ENCODE results near the gene GBE1. TPM values are rescaled to one million over a fixed set of nuclear protein-coding genes. Genes with fewer than 3 reads are reported as not detected.

Gene GBE1
- total and polyA plus RNA-seq, 9 of the 15 experiments (the other 6 are each of a cell fraction or from before 2014, with no cell fraction given) = 7.9 to 25.6 (median 13.1) TPM

DNA sequence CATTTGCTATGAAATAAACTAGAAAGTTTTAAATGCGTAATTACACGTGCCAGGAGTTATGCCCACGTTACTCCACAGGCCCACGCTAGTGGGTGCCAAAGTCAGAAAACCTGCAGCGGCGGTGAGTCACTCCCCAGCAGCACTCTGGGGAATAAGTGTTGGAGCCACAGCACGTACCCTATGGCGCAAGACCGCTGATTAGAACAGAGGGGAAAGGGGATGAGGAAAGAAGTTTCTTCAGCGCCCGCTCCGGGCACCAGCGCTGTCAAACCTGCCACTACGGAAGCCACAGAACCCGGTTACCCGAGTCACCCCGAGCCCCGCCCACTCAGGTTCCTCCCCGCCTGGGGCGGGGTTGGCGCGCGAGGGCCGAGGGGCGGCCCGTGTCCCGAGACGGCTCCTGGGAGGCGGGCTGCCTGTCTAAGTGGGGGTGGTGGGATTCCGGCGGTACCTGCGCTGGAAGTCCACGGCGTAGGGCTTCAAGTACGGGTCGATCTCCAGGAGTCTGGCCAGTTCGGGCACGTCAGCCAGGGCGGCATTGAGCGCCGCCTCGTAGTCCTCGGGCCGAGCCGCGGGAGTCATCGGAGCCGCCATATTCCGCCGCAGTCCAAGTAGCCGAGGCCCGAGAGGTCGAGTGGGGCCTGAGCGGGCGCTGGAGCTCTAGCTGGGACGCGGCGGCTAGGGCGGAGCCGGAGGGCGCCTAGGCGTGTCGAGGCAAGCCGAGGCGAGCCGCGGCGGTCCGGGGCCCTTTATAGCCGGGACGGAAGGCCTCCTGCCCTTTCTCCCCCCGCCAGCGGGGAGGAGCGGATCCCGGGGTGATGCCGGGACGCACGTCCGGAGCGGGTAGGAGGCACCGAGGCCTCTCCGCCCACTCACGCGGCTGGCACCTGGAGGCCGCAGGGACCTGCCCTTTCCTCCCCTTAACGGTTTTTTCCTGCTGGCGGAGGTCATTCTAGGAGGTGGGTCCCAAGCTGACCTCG is at the start of gene GBE1 (continued):
- TF ChIP-seq, protein P1, sequence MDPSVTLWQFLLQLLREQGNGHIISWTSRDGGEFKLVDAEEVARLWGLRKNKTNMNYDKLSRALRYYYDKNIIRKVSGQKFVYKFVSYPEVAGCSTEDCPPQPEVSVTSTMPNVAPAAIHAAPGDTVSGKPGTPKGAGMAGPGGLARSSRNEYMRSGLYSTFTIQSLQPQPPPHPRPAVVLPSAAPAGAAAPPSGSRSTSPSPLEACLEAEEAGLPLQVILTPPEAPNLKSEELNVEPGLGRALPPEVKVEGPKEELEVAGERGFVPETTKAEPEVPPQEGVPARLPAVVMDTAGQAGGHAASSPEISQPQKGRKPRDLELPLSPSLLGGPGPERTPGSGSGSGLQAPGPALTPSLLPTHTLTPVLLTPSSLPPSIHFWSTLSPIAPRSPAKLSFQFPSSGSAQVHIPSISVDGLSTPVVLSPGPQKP (CRISPR knock-in tag; IDR thresholded peaks at IDR 0.05) = no peak
- TF ChIP-seq BHLHE40 (IDR thresholded peaks at IDR 0.05; ENCODE audit: low read length) (peak; percentile 88), ZNF12 (CRISPR knock-in tag; IDR thresholded peaks at IDR 0.05) (no peak), ZNF436 (CRISPR knock-in tag; IDR thresholded peaks at IDR 0.05) (no peak), POLR2B (IDR thresholded peaks at IDR 0.05; ENCODE audit: low read depth, partially characterized antibody) (peak; percentile 64), STAT5A (IDR thresholded peaks at IDR 0.05; ENCODE audit: borderline replicate concordance, low read length) (no peak), ZZZ3 (IDR thresholded peaks at IDR 0.05) (no peak), XRCC3 (IDR thresholded peaks at IDR 0.05) (no peak), ZBTB7A (IDR thresholded peaks at IDR 0.05; ENCODE audit: borderline replicate concordance, control insufficient read depth, low read depth, low read length) (0 out of 2 replicates have a peak, but pooled peaks have one; percentile 35), MCM3 (IDR thresholded peaks at IDR 0.05) (no peak), NFIC (IDR thresholded peaks at IDR 0.05) (0 out of 2 replicates have a peak, but pooled peaks have one; percentile 33), TCF3 (CRISPR knock-in tag; IDR thresholded peaks at IDR 0.05) (no peak), ZKSCAN8 (CRISPR knock-in tag; IDR thresholded peaks at IDR 0.05) (no peak), ZNF695 (CRISPR knock-in tag; IDR thresholded peaks at IDR 0.05) (no peak), ZEB2 (IDR thresholded peaks at IDR 0.05) (no peak), ZNF263 (CRISPR knock-in tag; IDR thresholded peaks at IDR 0.05; ENCODE audit: borderline replicate concordance) (peak; percentile 61; the same call in 1 of the 2 replicates), EHMT2 (IDR thresholded peaks at IDR 0.05) (no peak), ZNF217 (CRISPR knock-in tag; IDR thresholded peaks at IDR 0.05) (no peak), CBX5 (IDR thresholded peaks at IDR 0.05; ENCODE audit: borderline replicate concordance, low read depth) (no peak), ZNF23 (CRISPR knock-in tag; IDR thresholded peaks at IDR 0.05) (no peak), IRF2 (CRISPR knock-in tag; IDR thresholded peaks at IDR 0.05) (no peak), NCOR1 (IDR thresholded peaks at IDR 0.05) (peak; percentile 45)
- TF ChIP-seq, protein P2, sequence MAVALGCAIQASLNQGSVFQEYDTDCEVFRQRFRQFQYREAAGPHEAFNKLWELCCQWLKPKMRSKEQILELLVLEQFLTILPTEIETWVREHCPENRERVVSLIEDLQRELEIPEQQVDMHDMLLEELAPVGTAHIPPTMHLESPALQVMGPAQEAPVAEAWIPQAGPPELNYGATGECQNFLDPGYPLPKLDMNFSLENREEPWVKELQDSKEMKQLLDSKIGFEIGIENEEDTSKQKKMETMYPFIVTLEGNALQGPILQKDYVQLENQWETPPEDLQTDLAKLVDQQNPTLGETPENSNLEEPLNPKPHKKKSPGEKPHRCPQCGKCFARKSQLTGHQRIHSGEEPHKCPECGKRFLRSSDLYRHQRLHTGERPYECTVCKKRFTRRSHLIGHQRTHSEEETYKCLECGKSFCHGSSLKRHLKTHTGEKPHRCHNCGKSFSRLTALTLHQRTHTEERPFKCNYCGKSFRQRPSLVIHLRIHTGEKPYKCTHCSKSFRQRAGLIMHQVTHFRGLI (CRISPR knock-in tag; IDR thresholded peaks at IDR 0.05) = no peak
- TF ChIP-seq, protein P3, sequence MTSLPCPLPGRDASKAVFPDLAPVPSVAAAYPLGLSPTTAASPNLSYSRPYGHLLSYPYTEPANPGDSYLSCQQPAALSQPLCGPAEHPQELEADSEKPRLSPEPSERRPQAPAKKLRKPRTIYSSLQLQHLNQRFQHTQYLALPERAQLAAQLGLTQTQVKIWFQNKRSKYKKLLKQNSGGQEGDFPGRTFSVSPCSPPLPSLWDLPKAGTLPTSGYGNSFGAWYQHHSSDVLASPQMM (CRISPR knock-in tag; IDR thresholded peaks at IDR 0.05) = no peak
- TF ChIP-seq, protein P4, sequence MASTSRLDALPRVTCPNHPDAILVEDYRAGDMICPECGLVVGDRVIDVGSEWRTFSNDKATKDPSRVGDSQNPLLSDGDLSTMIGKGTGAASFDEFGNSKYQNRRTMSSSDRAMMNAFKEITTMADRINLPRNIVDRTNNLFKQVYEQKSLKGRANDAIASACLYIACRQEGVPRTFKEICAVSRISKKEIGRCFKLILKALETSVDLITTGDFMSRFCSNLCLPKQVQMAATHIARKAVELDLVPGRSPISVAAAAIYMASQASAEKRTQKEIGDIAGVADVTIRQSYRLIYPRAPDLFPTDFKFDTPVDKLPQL (IDR thresholded peaks at IDR 0.05; ENCODE audit: extremely low read depth, insufficient read length) = no peak
